Pancreas (tissue), 10 donors: ENCODE measurements around the gene FAM229B. TPM values are rescaled to one million over a fixed set of nuclear protein-coding genes. Genes with fewer than 3 reads are reported as not detected.

Experiments used
- ATAC-seq, 4 donors: fragments of 200-7000 bp; cut with Tn5 transposase; one replicate each; pipeline versions ENCODE4 v1.8.0 to v1.9.1; 2020; ENCODE audit warnings: mild to moderate bottlenecking in 4 of 4, moderate library complexity in 4 of 4
- DNase-seq, 6 donors: peaks; one replicate each; pipeline ENCODE4 v3.0.0-alpha.2; 2020
- FAIRE-seq: peaks from 2 replicates; lab custom pipeline; 2012; peaks lifted over from hg19 to GRCh38; lab: Jason Lieb, UNC
- H3K27ac ChIP-seq, 4 donors: fragments of 200-600 bp; sonication (generic); 1 replicate in 3 of 4; 2 replicates in 1 of 4; pipeline versions ENCODE4 v1.5.0 to v1.8.0; 2020
- H3K27me3 ChIP-seq, 4 donors: fragments of 200-600 bp; one replicate each; pipeline ENCODE4 v1.8.0; 2021
- H3K36me3 ChIP-seq, 3 donors: fragments of 200-600 bp; sonication (generic) in 1 of 3; one replicate each; pipeline versions ENCODE4 v1.5.0 to v1.8.0; 2020 to 2021
- H3K4me1 ChIP-seq, 3 donors: fragments of 200-600 bp; one replicate each; pipeline ENCODE4 v1.8.0; 2021
- H3K4me3 ChIP-seq, 4 donors: fragments of 200-600 bp; sonication (generic) in 2 of 4; one replicate each; pipeline versions ENCODE4 v1.5.0 to v1.8.0; 2020 to 2021
- H3K9me3 ChIP-seq, 4 donors: fragments of 200-600 bp; one replicate each; pipeline ENCODE4 v1.8.0; 2021
- CTCF ChIP-seq, 4 donors: fragments of 200-600 bp; sonication (generic) in 3 of 4; IDR thresholded peaks; one replicate each; pipeline versions ENCODE4 v1.5.0 to v1.8.0; 2021; ENCODE audit warnings: antibody characterized with exemption in 4 of 4
- WGBS, 2 donors: extraction: QIAGEN DNeasy Blood & Tissue Kit; methylation state at CpG; one replicate each; pipeline ENCODE4 v1.1.7; 2013; 5-methylcytosine and 5-hydroxymethylcytosine counted together
- intact Hi-C, 3 donors: fragments of 100-400 bp; cut with DNase I; formaldehyde crosslinking; loops; one replicate each; pipeline versions ENCODE4 v1.11.1 to v1.14.2; 2022
- polyA plus RNA-seq, 2 donors: library from polyadenylated mRNA; stranded (reverse); fragments of 200-250 nt; gene quantifications; one replicate each; pipeline ENCODE4 v1.2.3, GENCODE V29; 2013
- total RNA-seq, 6 donors: library from RNA; stranded (reverse); fragmentation: NEBNext Ultra II Directional in 4 of 6; extraction: Animal tissue kit (Norgen Biotek cat#: 25700) in 4 of 6; gene quantifications; one replicate each; pipeline versions ENCODE4 v1.2.1 to v1.2.4, GENCODE V29; 2021 to 2023
- donor health status: healthy with polysubstance abuse.
- donor health status: DM: no; HTN: no; CAD: no; lungs with moderate emphysema.
- donor health status: DM: no; HTN: no; CAD: no.
- donor health status: control.
- donor health status: control.
- donor health status: Bipolar disorder and iron deficiency.
- donor health status: DM: yes; HTN: yes; CAD: no.
- donor health status: DM: no; HTN: no; CAD: no.
- donor health status: DM: no; HTN: no; CAD: no.
- donor health status: DM: yes; HTN: yes; CAD: no.

Gene FAM229B
- 1 to 10 TPM; 3.7 to 8.9 (median 5.1) TPM for total RNA-seq
- polyA plus RNA-seq = 10 to 100 TPM; 10.5 to 21.8 TPM

- 0 to 1% methylated on average over 59 to 60 of the region's 60 CpGs for WGBS, 2 donors
- no peak for TF ChIP-seq CTCF (IDR thresholded peaks at IDR 0.05)
- no peaks in the 10 kb centered on the region for H3K27me3 ChIP-seq
- peak within 1 kb of the TSS; percentile 58 to 85 (median 78) for H3K27ac ChIP-seq
- DNase-seq = peak; percentile 86 to 95 (median 90)
- H3K4me1 ChIP-seq = peaks cover 5 to 10% (median 10%) of the 10 kb centered on the region in 3 donors
- ATAC-seq = peak; percentile 98 to 100 (median 99)
- H3K4me3 ChIP-seq = peak within 1 kb of the TSS; percentile 69 to 89 (median 76)
- no peak for FAIRE-seq
- no peaks in the 10 kb centered on the region for H3K36me3 ChIP-seq
- H3K9me3 ChIP-seq = no peaks in the 10 kb centered on the region
- intact Hi-C loops = no loop called here
Observed at GRCh38 chr6:112087136-112087911, at the start of gene FAM229B, which contains the start of gene TUBE1. TSS of gene FAM229B (plus strand) at chr6:112087591. CDS start at chr6:112099284, 11,693 bp downstream. TSS of gene TUBE1 (minus strand) at chr6:112087482. CDS start at chr6:112087434, 48 bp downstream.

GRCh38 chr6:112037783-112038216 lies 49.6 kb upstream of the FAM229B start:
- Histone ChIP-seq H3K4me3 (no peak overlapping the region), H3K27ac (peak overlapping the region in 1 of 4 donors; percentile 17), H3K36me3 (no peaks in the 10 kb centered on the region), H3K27me3 (no peaks in the 10 kb centered on the region), H3K9me3 (no peaks in the 10 kb centered on the region), H3K4me1 (peaks cover 0 to 2% (median 0%) of the 10 kb centered on the region in 3 donors)
- FAIRE-seq (no peak), ATAC-seq (peak in 2 of 4 donors; percentile 63 to 64), DNase-seq (peak in 1 of 6 donors; percentile 23)
- intact Hi-C loops = loop anchor here in 1 of 3 donors (10.0 kb wide), 1 partner anchor 323 kb away; no protein-coding TSS in a partner anchor
- WGBS, 2 donors = 72 to 76% methylated on average over 8 of the region's 8 CpGs
- TF ChIP-seq CTCF (IDR thresholded peaks at IDR 0.05) = no peak

- no peak overlapping the region for H3K4me3 ChIP-seq
- H3K27ac ChIP-seq = peak overlapping the region in 1 of 4 donors; percentile 17
- ATAC-seq (no peak), DNase-seq (no peak), FAIRE-seq (no peak)
- WGBS, 2 donors = 63 to 68% methylated on average over 5 of the region's 5 CpGs
- H3K4me1 ChIP-seq = peaks cover 0 to 2% (median 0%) of the 10 kb centered on the region in 3 donors
- no peak for TF ChIP-seq CTCF (IDR thresholded peaks at IDR 0.05)
- intact Hi-C loops = loop anchor here in 1 of 3 donors (10.0 kb wide), 1 partner anchor 323 kb away; no protein-coding TSS in a partner anchor
- no peaks in the 10 kb centered on the region for H3K9me3 ChIP-seq
- no peaks in the 10 kb centered on the region for H3K36me3 ChIP-seq
- no peaks in the 10 kb centered on the region for H3K27me3 ChIP-seq
Observed at GRCh38 chr6:112038268-112038667, 49.1 kb upstream of the FAM229B start.

GRCh38 chr6:112038756-112039430 lies 48.5 kb upstream of the FAM229B start:
- H3K36me3 ChIP-seq = no peaks in the 10 kb centered on the region
- DNase-seq = no peak
- no peaks in the 10 kb centered on the region for H3K27me3 ChIP-seq
- H3K27ac ChIP-seq = no peak overlapping the region
- 66 to 76% methylated on average over 15 of the region's 15 CpGs for WGBS, 2 donors
- no peak for ATAC-seq
- no peaks in the 10 kb centered on the region for H3K9me3 ChIP-seq
- no peak for FAIRE-seq
- no peak for TF ChIP-seq CTCF (IDR thresholded peaks at IDR 0.05)
- H3K4me3 ChIP-seq = no peak overlapping the region
- intact Hi-C loops = loop anchor here in 1 of 3 donors (10.0 kb wide), 1 partner anchor 324 kb away; no protein-coding TSS in a partner anchor
- peaks cover 0 to 4% (median 0%) of the 10 kb centered on the region in 3 donors for H3K4me1 ChIP-seq
